ENCODE data around the gene SARS2. TPM values are rescaled to one million over a fixed set of nuclear protein-coding genes. Genes with fewer than 3 reads are reported as not detected.

Gene SARS2
- total RNA-seq, 4 donors from 2014 or later = 9.9 to 13.7 (median 11.9) TPM

DNA sequence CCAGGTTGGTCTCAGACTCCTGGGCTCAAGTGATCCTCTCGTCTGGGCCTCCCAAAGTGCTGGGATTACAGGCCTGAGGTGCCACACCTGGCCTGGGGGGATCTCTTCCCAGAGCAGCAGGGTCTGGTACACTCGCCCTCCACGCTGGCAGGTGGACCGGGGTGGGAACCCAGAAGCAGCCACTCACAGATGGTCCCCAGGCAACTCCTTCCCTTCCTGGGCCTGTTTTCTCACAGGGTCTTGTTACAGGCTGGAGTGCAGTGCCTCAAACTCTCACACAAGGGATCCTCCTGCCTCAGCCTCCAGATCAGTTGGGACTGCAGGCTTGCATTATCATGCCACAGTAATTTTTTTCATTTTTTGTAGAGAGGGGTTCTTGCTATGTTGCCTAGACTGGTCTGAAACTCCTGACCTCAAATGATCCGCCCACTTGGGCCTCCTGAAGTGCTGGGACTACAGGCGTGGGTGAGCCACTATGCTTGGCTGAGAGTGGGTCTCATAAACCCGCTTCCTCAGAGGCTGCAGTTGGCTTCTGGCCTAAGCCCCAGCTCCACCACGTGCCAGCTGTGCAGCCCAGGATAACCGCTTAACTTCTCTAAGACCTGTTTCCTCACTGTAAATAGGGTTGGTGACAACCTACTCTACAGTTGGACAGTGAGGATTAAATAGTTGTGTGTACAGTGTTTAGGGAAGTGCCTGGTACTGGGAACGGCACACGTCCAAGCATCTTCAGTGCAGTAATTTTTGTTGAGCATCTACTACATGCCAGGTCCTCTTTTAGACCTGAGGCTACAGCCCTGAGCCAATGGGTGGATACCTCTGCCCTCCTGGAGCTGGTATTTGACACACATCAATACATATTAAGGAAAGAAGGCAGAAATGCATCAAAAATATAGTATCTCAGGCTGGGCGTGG is 17.7 kb downstream of the SARS2 start:
- no peak for ATAC-seq
- WGBS, 2 donors (ENCODE audit: low coverage in 1 of 2) = 44% methylated on average over 6 of the region's 12 CpGs; no CpG with 5 or more reads in 1 of the 2 donors

GRCh38 chr19:38911388-38912001 is 19.1 kb downstream of the SARS2 start:
- H3K9me3 ChIP-seq = no peaks in the 10 kb centered on the region
- no peak for TF ChIP-seq EP300 (IDR thresholded peaks at IDR 0.05)
- H3K36me3 ChIP-seq = peaks cover 0 to 41% of the 10 kb centered on the region in 2 donors
- H3K4me1 ChIP-seq = peaks cover 0 to 4% (median 0%) of the 10 kb centered on the region in 3 donors
- peaks cover 22% of the 10 kb centered on the region for H3K27me3 ChIP-seq
- ATAC-seq = peak; percentile 11
- H3K4me3 ChIP-seq = no peak overlapping the region
- no CpG with 5 or more reads among the region's 16 CpGs for WGBS, 2 donors (ENCODE audit: low coverage in 1 of 2)
- H3K27ac ChIP-seq = no peak overlapping the region

More for the DNA sequence above, 17.7 kb downstream of the SARS2 start:
- Histone ChIP-seq H3K4me1 (peaks cover 0 to 4% (median 0%) of the 10 kb centered on the region in 3 donors), H3K9me3 (no peaks in the 10 kb centered on the region), H3K4me3 (no peak overlapping the region), H3K36me3 (peaks cover 0 to 28% of the 10 kb centered on the region in 2 donors), H3K27me3 (peaks cover 22% of the 10 kb centered on the region), H3K27ac (no peak overlapping the region)
- no peak for TF ChIP-seq POLR2AphosphoS5 (IDR thresholded peaks at IDR 0.05)
- TF ChIP-seq EP300 (IDR thresholded peaks at IDR 0.05) = no peak
- TF ChIP-seq CTCF (IDR thresholded peaks at IDR 0.05) = no peak
- TF ChIP-seq POLR2A (IDR thresholded peaks at IDR 0.05) = no peak

DNA sequence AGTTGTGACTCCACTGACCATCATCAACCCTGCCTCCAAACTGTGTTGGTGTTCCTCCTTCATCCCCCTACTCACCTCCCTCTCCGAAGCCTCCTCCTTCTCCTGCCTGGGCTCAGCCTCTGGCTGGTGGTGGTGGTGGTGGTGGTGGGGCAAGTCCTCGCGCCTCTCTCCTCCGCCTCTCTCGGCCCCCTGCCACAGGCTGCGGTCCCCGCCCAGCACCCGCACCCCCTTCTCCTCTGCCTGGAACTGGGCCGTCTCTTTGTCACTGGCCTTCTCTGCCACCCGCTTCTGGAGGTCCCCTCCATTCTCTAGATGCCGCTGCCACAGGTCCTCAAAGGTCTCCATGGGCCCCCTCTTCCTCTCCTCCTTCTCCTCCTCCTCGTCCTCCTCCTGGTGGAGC is 20.1 kb downstream of the SARS2 start:
- H3K27me3 ChIP-seq = peaks cover 22% of the 10 kb centered on the region
- no peak overlapping the region for H3K27ac ChIP-seq
- WGBS, 2 donors (ENCODE audit: low coverage in 1 of 2) = 96% methylated on average over 9 to 12 of the region's 12 CpGs
- ATAC-seq = no peak
- H3K36me3 ChIP-seq = peaks cover 0 to 46% of the 10 kb centered on the region in 2 donors
- H3K4me1 ChIP-seq = peaks cover 0 to 4% (median 0%) of the 10 kb centered on the region in 3 donors
- no peak overlapping the region for H3K4me3 ChIP-seq
- TF ChIP-seq EP300 (IDR thresholded peaks at IDR 0.05) (no peak), POLR2AphosphoS5 (IDR thresholded peaks at IDR 0.05) (no peak), POLR2A (IDR thresholded peaks at IDR 0.05) (no peak), CTCF (IDR thresholded peaks at IDR 0.05) (no peak)
- H3K9me3 ChIP-seq = no peaks in the 10 kb centered on the region

DNA sequence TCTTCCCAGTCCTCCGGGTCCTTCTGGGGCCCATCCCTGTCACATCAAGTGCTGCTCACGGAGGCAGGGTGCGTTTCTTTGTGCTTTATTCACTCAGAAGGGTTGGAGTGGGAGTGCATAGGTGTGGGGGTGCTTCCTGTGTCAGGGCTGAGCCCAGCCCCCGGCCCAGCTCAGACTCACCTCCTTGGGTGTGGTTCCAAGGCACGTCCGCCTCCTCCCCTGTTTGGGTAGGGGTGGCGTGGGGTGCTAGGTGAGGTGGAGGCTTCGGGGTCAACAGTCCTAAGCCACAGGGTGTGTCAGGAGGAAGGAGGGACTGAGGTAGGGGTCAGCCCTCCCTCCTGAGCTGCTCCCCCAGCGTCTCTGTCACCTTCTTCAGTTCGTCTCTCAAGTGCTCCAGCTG is 21.7 kb downstream of the SARS2 start:
- H3K27me3 ChIP-seq = peaks cover 22% of the 10 kb centered on the region
- H3K27ac ChIP-seq = no peak overlapping the region
- H3K9me3 ChIP-seq = no peaks in the 10 kb centered on the region
- H3K36me3 ChIP-seq = peaks cover 0 to 50% of the 10 kb centered on the region in 2 donors
- 59 to 65% methylated on average over 3 to 4 of the region's 10 CpGs for WGBS, 2 donors (ENCODE audit: low coverage in 1 of 2)
- no peak for TF ChIP-seq CTCF (IDR thresholded peaks at IDR 0.05)
- no peak for TF ChIP-seq EP300 (IDR thresholded peaks at IDR 0.05)
- H3K4me3 ChIP-seq = no peak overlapping the region
- ATAC-seq = no peak
- H3K4me1 ChIP-seq = peaks cover 0 to 4% (median 0%) of the 10 kb centered on the region in 3 donors

DNA sequence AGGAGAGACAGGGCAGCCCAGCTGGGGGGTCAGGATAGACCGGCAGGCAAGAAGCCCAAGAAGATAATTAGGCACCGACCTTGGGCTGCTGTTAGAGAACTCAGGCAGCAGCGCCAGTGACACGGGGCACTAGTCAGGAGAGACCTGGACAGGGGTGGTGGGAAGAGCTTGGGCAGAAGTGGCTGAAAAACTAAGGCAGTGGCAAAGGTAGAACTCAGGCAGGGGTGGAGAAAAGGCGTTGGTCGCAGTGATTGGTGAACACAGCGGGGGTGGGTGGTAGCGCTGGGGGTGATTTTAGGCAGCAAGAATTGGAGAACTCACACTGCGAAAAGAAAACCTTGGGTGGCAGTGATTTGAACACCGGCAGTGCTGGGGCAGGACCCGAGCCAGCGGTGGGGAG is 22.9 kb downstream of the SARS2 start:
- no peak for ATAC-seq
- peaks cover 0 to 50% of the 10 kb centered on the region in 2 donors for H3K36me3 ChIP-seq
- H3K9me3 ChIP-seq = no peaks in the 10 kb centered on the region
- TF ChIP-seq EP300 (IDR thresholded peaks at IDR 0.05) (no peak), POLR2AphosphoS5 (IDR thresholded peaks at IDR 0.05) (no peak), POLR2A (IDR thresholded peaks at IDR 0.05) (no peak), CTCF (IDR thresholded peaks at IDR 0.05) (no peak)
- H3K4me1 ChIP-seq = peaks cover 0 to 4% (median 0%) of the 10 kb centered on the region in 3 donors
- no peak overlapping the region for H3K4me3 ChIP-seq
- no peak overlapping the region for H3K27ac ChIP-seq
- H3K27me3 ChIP-seq = peaks cover 22% of the 10 kb centered on the region
- 84 to 96% methylated on average over 6 to 10 of the region's 12 CpGs for WGBS, 2 donors (ENCODE audit: low coverage in 1 of 2)

Data from gastroesophageal sphincter (tissue), 4 donors.